SIG-M5 treated with dmso at 0.1 percent for 504 hours (cell line): Measurements from ENCODE around the gene TERT.

Source experiments
- DNase-seq: peaks from one replicate; lab custom pipeline; 2025; ENCODE audit not compliant: unreplicated experiment; lab: John Stamatoyannopoulos, UW

TERT gene

GRCh38 chr5:1208743-1209488 lies 86.0 kb downstream of the TERT start:
- no peak for DNase-seq

DNA sequence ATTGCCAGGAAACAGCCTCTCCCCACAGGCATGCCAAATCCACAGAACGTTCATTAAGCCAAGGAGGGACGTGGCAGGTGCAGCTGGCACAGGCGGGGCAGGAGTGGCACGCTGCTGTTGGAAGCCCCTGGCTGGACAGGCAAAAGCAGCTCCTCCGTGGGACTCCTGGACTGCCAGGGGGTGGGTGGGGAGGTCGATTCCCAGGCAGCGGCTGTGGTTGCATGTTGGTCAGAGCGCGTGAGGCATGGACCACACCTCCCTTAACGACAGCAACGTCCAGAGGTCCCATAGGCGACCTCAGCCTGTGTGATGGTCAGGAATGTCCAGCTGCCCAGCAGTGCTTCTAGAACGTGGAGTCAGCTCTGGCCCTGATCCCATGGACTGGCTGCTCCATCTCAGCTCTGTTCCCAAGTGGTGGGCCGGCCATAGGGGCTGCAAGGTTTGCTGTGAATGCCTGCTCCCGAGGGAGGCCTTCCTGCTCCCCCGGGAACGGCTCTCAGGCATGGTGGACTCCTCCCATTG lies 86.6 kb downstream of the TERT start:
- no peak for DNase-seq

DNA sequence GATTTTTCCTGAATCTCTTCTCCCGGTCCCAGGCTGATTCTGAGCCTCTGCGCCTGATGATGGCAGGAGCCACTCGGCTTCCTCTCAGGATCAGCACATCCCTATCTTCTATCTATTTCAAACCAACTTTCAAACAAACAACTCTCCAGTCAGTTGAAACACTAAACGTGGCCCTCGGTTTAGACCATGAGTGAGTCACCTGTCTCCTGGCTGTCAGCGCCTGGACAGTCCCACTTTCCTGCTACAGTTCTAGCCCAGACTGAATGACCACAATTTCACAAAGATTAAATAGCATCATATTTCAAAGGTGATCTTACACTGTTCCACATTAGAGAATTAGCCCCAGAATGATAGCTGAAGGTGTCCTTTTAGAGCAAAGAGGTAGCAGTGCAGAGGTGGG lies 87.3 kb downstream of the TERT start:
- DNase-seq, result no peak

- no peak for DNase-seq
Observed at GRCh38 chr5:1206521-1207412, 88.1 kb downstream of the TERT start.

DNA sequence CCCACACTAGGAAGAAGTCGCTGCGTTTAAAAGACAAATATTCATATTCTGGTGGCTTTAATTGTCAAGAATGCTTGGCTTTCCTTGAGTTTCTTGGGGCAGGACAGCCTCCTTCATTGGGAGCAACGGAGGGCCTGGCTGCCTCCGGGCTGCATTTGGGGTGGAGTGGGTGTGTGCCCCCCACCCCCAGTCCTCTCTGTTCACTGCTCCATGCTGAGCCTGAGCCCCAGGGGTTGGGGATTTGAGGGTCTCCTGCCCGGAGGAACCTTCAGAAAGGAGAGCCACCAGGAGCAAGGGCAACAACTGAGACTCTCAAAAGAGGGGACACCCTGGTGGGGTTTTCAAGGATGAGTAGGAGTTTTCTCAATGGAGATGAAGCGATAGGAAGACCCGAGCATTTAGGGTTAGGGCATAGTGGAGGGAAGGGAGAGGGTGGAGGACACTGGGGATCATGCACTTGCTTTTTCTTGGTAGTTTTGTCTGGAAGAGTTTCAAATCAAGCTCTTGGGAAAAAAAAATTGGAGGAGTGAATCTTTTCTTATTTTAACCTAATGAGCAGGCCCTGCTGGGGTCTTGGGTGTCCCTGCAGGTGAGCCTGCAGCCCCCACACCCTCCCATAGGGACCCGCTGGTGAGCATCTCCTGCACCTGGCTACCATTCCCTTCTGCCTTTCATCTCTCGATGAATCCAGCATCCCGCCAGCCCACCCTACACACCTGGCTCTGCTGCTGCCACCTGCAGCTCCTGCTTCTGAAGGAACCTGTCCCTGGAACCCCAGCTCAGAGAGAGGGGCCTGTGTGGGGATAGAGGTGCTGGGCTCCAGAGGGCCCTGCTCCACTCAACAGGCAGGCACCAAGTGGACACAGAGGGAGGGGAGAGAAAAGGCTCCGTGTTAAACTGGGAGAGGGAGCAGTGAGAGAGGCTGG lies 89.3 kb downstream of the TERT start:
- no peak for DNase-seq

GRCh38 chr5:1204693-1205242 lies 90.1 kb downstream of the TERT start:
- peak; percentile 40 for DNase-seq

GRCh38 chr5:1203968-1204692 lies 90.7 kb downstream of the TERT start:
- no peak for DNase-seq

- no peak for DNase-seq
Observed at GRCh38 chr5:1203311-1203967, 91.4 kb downstream of the TERT start.
